Endothelial cell of umbilical vein (primary cell): ENCODE results near the gene PKD1L1. TPM values are rescaled to one million over a fixed set of nuclear protein-coding genes. Genes with fewer than 3 reads are reported as not detected.

Experiments used
- BruUV-seq: library from RNA; stranded (reverse); fragments of 400-500 nt; replicated peaks from 2 replicates; lab custom pipeline; 2021; lab: Mats Ljungman, UMichigan
- CTCF ChIA-PET: fragments of 300-600, 350-600 bp; sonication (Branson Sonifier 250); formaldehyde crosslinking; loops from one replicate; lab custom pipeline; 2021; ENCODE audit warnings: antibody characterized with exemption, inconsistent platforms; lab: Charles Lee
- POLR2A ChIA-PET: fragments of 300-600, 350-600 bp; sonication (Branson Sonifier 250); formaldehyde crosslinking; loops from one replicate; lab custom pipeline; 2021; ENCODE audit warnings: antibody characterized with exemption, inconsistent platforms; lab: Charles Lee
- DNase-seq: peaks from one replicate; pipeline ENCODE4 v3.0.0-alpha.2; 2011; ENCODE audit warnings: low read depth, low spot score
- FAIRE-seq: peaks from 2 replicates; lab custom pipeline; 2011; peaks lifted over from hg19 to GRCh38; lab: Jason Lieb, UNC
- H2AFZ ChIP-seq: 2 replicates; pipeline ENCODE4 v1.6.0; 2012; ENCODE audit warnings: low read depth, low read length, control low read depth, inconsistent platforms
- H3K27ac ChIP-seq: 2 replicates; pipeline ENCODE4 v1.5.1; 2011; ENCODE audit warnings: low read depth, mild to moderate bottlenecking, control low read depth, low read length, moderate library complexity; ENCODE audit not compliant: insufficient read depth
- H3K27me3 ChIP-seq, 2 experiments: 2 replicates each; pipeline versions ENCODE4 v1.6.0 to v1.6.1; 2011; ENCODE audit warnings: low read length in 2 of 2, mixed read lengths in 1 of 2; ENCODE audit not compliant: control insufficient read depth in 2 of 2, insufficient read depth in 2 of 2
- H3K36me3 ChIP-seq, 2 experiments: 2 replicates in 1 of 2; 3 replicates in 1 of 2; pipeline ENCODE4 v1.5.1; 2011; ENCODE audit warnings: low read length in 2 of 2, mild to moderate bottlenecking in 1 of 2, moderate library complexity in 1 of 2; ENCODE audit not compliant: control insufficient read depth in 2 of 2, insufficient read depth in 2 of 2; ENCODE audit errors: extremely low read depth in 1 of 2
- H3K4me1 ChIP-seq: 3 replicates; pipeline ENCODE4 v1.5.1; 2011; ENCODE audit warnings: mild to moderate bottlenecking, low read length; ENCODE audit not compliant: control insufficient read depth, insufficient read depth; ENCODE audit errors: extremely low read depth
- H3K4me2 ChIP-seq: 2 replicates; pipeline ENCODE4 v1.6.1; 2011; ENCODE audit warnings: low read length, control low read depth, mixed read lengths; ENCODE audit not compliant: insufficient read depth
- H3K4me3 ChIP-seq, 3 experiments: fragments of 200-600 bp in 1 of 3; sonication (generic), shearing (Covaris generic) in 1 of 3; replicated peaks in 1 of 3; 2 replicates each; pipeline ENCODE4 v1.5.1; 2011 to 2016; ENCODE audit warnings: control low read depth in 3 of 3, low read length in 3 of 3, mild to moderate bottlenecking in 2 of 3, inconsistent platforms in 1 of 3, low read depth in 1 of 3, moderate library complexity in 1 of 3; ENCODE audit not compliant: insufficient read depth in 1 of 3
- H3K79me2 ChIP-seq: 2 replicates; pipeline ENCODE4 v1.6.0; 2012; ENCODE audit warnings: low read length, inconsistent platforms; ENCODE audit not compliant: control insufficient read depth, insufficient read depth
- H3K9ac ChIP-seq: replicated peaks from 2 replicates; pipeline ENCODE3; 2011; ENCODE audit warnings: low read length, control low read depth; ENCODE audit not compliant: insufficient read depth; ENCODE audit errors: extremely low read depth
- H3K9me1 ChIP-seq: replicated peaks from 3 replicates; pipeline ENCODE4 v1.6.0; 2011; ENCODE audit warnings: mild to moderate bottlenecking, low read length; ENCODE audit not compliant: control insufficient read depth, insufficient read depth; ENCODE audit errors: extremely low read depth
- H3K9me3 ChIP-seq: replicated peaks from 2 replicates; pipeline ENCODE4 v1.5.1; 2012; ENCODE audit warnings: low read length, inconsistent platforms; ENCODE audit not compliant: control insufficient read depth, insufficient read depth
- H4K20me1 ChIP-seq: replicated peaks from 2 replicates; pipeline ENCODE3; 2011; ENCODE audit warnings: mild to moderate bottlenecking, low read length; ENCODE audit not compliant: control insufficient read depth, insufficient read depth; ENCODE audit errors: extremely low read depth
- EZH2 ChIP-seq: IDR thresholded peaks from 2 replicates; pipeline ENCODE4 v1.6.1; 2012; ENCODE audit warnings: borderline replicate concordance, low read depth, mild to moderate bottlenecking, moderate library complexity, low read length, inconsistent platforms; ENCODE audit not compliant: severe bottlenecking
- FOS ChIP-seq: IDR thresholded peaks from 2 replicates; pipeline ENCODE4 v1.6.1; 2011; ENCODE audit warnings: mild to moderate bottlenecking, low read length, moderate library complexity, borderline replicate concordance; ENCODE audit not compliant: insufficient read depth
- GATA2 ChIP-seq: IDR thresholded peaks from 2 replicates; pipeline ENCODE4 v1.7.0; 2011; ENCODE audit warnings: low read depth, mild to moderate bottlenecking, moderate library complexity, mixed read lengths, low read length; ENCODE audit not compliant: insufficient read length, insufficient read depth
- JUN ChIP-seq: IDR thresholded peaks from 2 replicates; pipeline ENCODE4 v1.6.1; 2011; ENCODE audit warnings: borderline replicate concordance, low read depth; ENCODE audit not compliant: insufficient read length, insufficient read depth
- MAX ChIP-seq: IDR thresholded peaks from 2 replicates; pipeline ENCODE4 v1.6.1; 2011; ENCODE audit not compliant: insufficient read depth, insufficient read length
- MYC ChIP-seq: IDR thresholded peaks from one replicate; pipeline ENCODE4 v1.6.1; 2011; ENCODE audit warnings: mild to moderate bottlenecking, low read depth, low read length
- POLR2AphosphoS5 ChIP-seq: IDR thresholded peaks from 2 replicates; pipeline ENCODE4 v1.6.1; 2012; ENCODE audit warnings: low read depth, mild to moderate bottlenecking, control low read depth, low read length, moderate library complexity; ENCODE audit not compliant: insufficient read depth
- dilution Hi-C: fragments of 300-500 bp; cut with MboI; formaldehyde crosslinking; loops from one replicate; pipeline ENCODE4 v1.15.0; 2019; ENCODE audit warnings: low sequenced_read_pairs; ENCODE audit not compliant: extremely low pct_ligation_motif_present
- intact Hi-C: fragments of 100-400 bp; cut with micrococcal nuclease; formaldehyde crosslinking; loops from one replicate; pipeline ENCODE4 v1.10.0; 2022
- polyA plus RNA-seq, 4 experiments: library from polyadenylated mRNA; depleted of rRNA in 3 of 4; stranded (reverse) in 3 of 4; unstranded in 1 of 4; fragments of >200 nt; gene quantifications; 2 replicates each; pipeline versions ENCODE4 v1.2.1 to v1.2.3, GENCODE V29; 2011 to 2012; ENCODE audit warnings: missing spikeins in 1 of 4
- total RNA-seq: library from RNA; stranded (reverse); gene quantifications from 2 replicates; pipeline ENCODE4 v1.2.3, GENCODE V29; 2021
- TF ChIP-seq, protein P1 (sequence below), 2 donors: IDR thresholded peaks; 1 replicate in 1 of 2; 2 replicates in 1 of 2; pipeline ENCODE4 v1.5.1; 2011; ENCODE audit warnings: low read length in 2 of 2, mild to moderate bottlenecking in 2 of 2, moderate library complexity in 2 of 2, control low read depth in 1 of 2, inconsistent platforms in 1 of 2, low read depth in 1 of 2; ENCODE audit not compliant: insufficient read depth in 1 of 2; ENCODE audit errors: extremely low read depth in 1 of 2

Gene PKD1L1
- total and polyA plus RNA-seq, 2 donors (not counting 3 experiments of a cell fraction or from before 2014, with no cell fraction given), result 4.1 to 5.9 TPM

- ChIA-PET CTCF (interaction anchor here (1.6 kb wide), 1 partner anchor 13 kb away, joined by 3 read pairs; no protein-coding TSS in a partner anchor), POLR2A (no interaction called here)
- H3K4me3 ChIP-seq, result no peak overlapping the region
- H3K4me2 ChIP-seq, result no peak overlapping the region
- TF ChIP-seq FOS (no peak), MYC (no peak), EZH2 (no peak), MAX (no peak)
- H4K20me1 ChIP-seq, result no peaks in the 10 kb centered on the region
- H3K27ac ChIP-seq, result no peak overlapping the region
- H3K36me3 ChIP-seq, result no peaks in the 10 kb centered on the region
- no peaks in the 10 kb centered on the region for H3K79me2 ChIP-seq
- peaks cover 0 to 2% of the 10 kb centered on the region in 2 experiments for H3K27me3 ChIP-seq
- no peak for FAIRE-seq
- no peak for DNase-seq
- H3K9me1 ChIP-seq, result no peaks in the 10 kb centered on the region
- dilution Hi-C loops (no loop called here), intact Hi-C loops (no loop called here)
- H3K4me1 ChIP-seq, result no peaks in the 10 kb centered on the region
- no peak overlapping the region for H3K9ac ChIP-seq
- no peak overlapping the region for H2AFZ ChIP-seq
- no peaks in the 10 kb centered on the region for H3K9me3 ChIP-seq
- BruUV-seq, result no TSS peak
Measured at GRCh38 chr7:47897831-47898230, 50.4 kb downstream of the PKD1L1 start.

DNA sequence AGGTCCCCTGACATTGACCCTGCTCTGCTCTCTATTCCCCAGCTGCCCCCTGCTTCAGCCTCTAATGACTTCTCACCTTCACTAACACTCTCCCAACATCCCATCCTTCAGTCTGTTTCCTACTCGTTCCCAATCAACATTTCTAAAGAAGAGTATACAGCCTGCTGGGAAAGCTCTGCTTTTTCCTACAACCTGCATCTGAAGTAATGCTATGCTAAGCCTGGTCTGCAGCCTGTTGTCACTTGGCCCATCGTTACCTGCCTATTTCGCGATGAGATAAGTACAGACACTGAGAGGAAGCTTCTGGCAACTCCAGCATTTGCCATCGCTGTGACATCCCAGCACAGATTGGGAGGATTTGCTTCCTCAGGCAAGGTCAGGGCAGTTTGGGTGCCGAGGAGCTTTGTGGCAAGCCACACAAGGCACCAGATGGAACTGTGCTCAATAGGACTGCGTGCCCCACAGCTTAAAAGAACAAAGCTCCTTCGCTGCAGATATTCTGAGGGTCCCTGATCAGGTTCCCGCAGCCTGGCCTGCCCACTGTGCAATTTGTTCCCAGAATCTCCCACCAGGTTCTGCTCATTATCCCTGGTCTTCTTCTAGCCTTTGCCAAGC is 51.4 kb downstream of the PKD1L1 start:
- no peak for FAIRE-seq
- no TSS peak for BruUV-seq

More for the DNA sequence above, 51.4 kb downstream of the PKD1L1 start:
- Histone ChIP-seq H3K9me1 (no peaks in the 10 kb centered on the region), H4K20me1 (no peaks in the 10 kb centered on the region), H3K27me3 (peaks cover 0 to 2% of the 10 kb centered on the region in 2 experiments), H3K4me1 (no peaks in the 10 kb centered on the region), H3K9ac (no peak overlapping the region), H2AFZ (no peak overlapping the region), H3K27ac (no peak overlapping the region), H3K36me3 (no peaks in the 10 kb centered on the region), H3K4me2 (no peak overlapping the region), H3K4me3 (no peak overlapping the region), H3K9me3 (no peaks in the 10 kb centered on the region), H3K79me2 (no peaks in the 10 kb centered on the region)
- no peak for DNase-seq
- intact Hi-C loops (no loop called here), dilution Hi-C loops (no loop called here)
- no peak for TF ChIP-seq JUN
- TF ChIP-seq MYC, result no peak
- TF ChIP-seq FOS, result no peak
- TF ChIP-seq, protein P1, sequence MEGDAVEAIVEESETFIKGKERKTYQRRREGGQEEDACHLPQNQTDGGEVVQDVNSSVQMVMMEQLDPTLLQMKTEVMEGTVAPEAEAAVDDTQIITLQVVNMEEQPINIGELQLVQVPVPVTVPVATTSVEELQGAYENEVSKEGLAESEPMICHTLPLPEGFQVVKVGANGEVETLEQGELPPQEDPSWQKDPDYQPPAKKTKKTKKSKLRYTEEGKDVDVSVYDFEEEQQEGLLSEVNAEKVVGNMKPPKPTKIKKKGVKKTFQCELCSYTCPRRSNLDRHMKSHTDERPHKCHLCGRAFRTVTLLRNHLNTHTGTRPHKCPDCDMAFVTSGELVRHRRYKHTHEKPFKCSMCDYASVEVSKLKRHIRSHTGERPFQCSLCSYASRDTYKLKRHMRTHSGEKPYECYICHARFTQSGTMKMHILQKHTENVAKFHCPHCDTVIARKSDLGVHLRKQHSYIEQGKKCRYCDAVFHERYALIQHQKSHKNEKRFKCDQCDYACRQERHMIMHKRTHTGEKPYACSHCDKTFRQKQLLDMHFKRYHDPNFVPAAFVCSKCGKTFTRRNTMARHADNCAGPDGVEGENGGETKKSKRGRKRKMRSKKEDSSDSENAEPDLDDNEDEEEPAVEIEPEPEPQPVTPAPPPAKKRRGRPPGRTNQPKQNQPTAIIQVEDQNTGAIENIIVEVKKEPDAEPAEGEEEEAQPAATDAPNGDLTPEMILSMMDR (IDR thresholded peaks at IDR 0.05; ENCODE audit: extremely low read depth in 1 of 2, insufficient read depth in 1 of 2, low read depth in 1 of 2, low read length in 2 of 2), result no peak
- no peak for TF ChIP-seq POLR2AphosphoS5
- TF ChIP-seq GATA2, result no peak
- TF ChIP-seq MAX, result no peak
- ChIA-PET POLR2A (no interaction called here), CTCF (interaction anchor here (1.1 to 1.6 kb wide), 2 partner anchors 12 to 48 kb away, joined by 3 read pairs; no protein-coding TSS in a partner anchor)
